CD4-positive, alpha-beta T cell treated with Interferon gamma for 1 hour (primary cell): ENCODE measurements around the gene PROSER2.

ENCODE experiments used
- DNase-seq: peaks from one replicate; pipeline ENCODE4 v3.0.0-alpha.2; 2020

Gene PROSER2

DNA sequence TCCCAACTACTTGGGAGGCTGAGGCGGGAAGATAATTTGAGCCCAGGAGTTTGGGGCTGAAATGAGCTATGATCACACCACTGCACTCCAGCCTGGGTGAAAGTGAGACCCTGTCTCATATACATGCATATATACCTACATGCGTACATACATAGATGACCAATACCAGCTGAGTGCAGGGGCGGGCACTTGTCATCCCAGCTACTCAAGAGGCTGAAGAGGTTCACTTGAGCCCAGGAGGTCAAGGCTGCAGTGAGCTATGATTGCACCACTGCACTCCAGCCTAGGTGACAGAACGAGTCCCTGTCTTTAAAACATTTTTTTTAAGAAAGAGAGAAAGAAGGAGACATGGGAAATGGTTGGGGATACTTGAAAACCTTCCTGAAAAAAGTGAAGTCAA, 17.4 kb upstream of the PROSER2 start:
- no peak for DNase-seq

DNA sequence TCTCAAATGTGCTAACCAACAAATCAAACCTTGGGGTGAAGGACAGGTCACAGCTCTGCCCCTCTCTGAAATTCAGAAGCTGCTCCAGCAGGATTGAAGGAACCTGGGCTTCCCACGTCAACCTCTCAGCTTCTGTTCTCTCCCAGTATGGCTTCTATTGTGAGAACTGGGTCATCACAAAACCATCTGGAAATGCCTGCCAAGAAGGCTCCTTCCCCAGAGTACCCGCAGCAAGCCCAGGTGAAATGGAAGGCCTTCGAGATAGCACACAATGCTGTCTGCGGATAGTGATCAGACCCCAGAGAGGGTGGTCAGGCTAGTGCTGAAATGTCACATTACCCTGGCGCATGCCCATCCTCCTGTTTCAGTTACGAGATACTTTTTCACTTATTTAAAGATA, 16.4 kb upstream of the PROSER2 start:
- DNase-seq = no peak

DNA sequence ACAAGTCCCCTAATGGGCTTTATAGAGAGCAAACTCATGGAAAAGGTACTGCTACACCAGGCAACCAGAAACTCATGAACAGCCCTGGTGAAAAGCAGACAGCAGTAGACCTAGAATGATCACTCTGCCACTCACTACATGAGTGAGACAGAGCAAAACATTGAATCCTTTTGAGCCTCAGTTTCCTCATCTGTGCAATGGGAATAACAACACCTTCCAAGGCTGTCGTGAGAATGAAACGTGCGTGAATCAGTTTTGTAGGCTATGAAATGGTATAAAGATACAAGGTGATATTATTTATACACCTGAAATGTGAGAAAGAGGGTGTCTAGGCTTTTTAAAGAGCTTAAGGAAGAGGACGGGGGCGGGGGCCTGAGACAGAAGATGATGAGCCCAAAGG, 14.3 kb upstream of the PROSER2 start:
- no peak for DNase-seq

DNA sequence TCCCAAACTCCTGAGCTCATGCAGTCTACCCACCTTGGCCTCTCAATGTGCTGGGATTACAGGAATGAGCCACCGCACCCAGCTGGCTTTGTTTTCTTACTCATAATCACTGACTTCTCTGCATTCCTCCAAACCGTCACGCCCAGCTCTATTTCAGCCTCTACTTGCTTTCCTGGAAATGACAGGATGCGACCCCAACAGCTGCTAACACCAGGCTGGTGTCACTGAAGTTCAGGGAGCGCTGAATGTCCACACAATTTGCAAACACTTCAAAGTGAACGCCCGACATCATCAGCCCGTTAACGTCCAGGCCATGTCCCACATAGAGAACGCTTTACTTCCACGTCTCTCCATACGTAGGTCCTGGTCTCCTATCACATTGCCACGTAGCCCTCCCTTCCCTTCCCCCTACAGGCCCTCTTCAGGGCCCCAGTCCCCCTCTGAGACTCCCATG, 12.8 kb upstream of the PROSER2 start:
- DNase-seq = no peak

DNA sequence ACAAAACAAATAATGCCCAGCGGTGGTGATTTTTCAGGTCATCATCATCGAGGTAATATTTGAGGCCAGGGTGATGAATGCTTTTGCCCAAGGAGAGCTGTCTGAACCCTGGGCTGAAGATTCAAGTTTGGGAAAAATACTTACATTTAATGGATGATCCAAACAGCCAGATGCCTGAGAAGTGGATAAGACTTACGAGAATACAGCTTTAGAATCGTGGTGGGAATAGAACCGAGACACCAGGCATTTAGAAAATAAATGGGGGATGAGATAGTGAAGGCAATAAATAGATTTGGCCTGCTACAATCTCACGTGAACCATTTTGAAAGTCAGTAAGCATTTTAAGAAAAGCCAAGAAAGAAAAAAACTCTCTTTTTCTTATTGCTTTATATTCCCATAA, 12.2 kb upstream of the PROSER2 start:
- no peak for DNase-seq

DNA sequence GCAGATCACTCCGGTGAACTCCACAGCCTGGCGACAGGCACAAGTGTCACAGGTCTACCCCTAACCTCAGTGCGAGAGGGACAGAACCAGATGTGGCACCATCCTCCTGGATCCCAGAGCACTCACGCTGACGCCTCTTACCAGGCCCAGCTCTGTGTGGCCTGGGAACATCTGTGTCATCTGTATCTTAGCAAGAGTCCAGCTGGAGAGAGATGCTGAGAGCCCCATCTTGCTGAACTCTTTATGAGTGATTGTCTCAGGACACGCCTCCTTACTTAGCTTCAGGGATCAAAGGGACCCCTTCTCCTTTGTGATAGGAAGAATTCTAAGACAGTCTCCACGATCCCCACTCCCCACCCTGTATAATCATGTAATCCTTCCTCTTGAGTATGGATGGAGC, 10.0 kb upstream of the PROSER2 start:
- no peak for DNase-seq

DNA sequence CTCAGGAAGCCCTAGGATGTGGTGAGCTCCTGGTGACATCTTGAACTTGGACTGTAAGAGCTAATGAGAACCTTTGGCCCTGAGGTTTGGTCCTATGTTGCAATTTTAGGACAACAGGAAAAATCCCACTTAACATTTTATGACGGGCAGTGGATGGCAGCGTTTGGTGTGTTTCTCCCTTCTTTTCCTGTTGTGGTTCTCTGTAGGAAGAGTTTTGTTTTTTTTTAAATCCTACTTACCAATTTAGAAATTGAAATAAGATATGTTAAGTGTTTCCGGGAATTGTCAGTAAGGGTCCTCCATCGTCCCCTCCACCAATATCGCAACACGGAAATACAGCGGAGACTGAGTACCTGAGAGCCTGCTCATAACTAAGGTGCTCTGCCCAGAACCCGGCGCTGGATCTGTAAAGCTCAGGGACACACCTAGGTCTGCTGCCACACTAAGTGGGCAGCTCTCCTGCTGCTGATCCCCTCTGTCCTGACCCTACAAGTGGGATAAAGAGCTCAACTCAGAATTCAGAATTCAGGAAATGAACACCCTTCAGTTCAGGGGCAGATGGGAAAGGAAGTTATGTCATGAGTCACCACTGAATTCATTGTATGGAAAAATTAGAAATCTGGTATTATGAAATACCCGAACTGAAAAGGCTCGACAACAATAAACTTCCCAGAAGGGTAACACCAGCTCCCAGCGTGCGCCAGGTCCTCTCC, 9.1 kb upstream of the PROSER2 start:
- DNase-seq = no peak

DNA sequence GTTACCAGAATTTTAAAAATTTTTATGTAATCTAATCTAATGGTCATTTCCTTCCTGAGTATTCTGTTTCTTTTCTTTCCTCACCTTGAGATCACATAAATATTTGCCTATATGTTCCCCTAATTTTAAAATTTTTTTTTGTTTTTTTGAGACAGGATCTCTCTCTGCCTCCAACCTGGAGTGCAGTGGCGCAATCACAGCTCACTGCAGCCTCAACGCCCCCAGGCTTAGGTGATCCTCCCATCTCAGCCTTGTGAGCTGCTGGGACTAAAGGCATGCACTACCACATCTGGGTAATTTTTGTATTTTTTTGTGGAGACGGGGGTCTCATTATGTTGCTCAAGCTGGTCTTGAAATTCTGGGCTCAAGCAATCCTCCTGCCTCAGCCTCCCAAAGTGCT, 4.1 kb upstream of the PROSER2 start:
- no peak for DNase-seq

DNA sequence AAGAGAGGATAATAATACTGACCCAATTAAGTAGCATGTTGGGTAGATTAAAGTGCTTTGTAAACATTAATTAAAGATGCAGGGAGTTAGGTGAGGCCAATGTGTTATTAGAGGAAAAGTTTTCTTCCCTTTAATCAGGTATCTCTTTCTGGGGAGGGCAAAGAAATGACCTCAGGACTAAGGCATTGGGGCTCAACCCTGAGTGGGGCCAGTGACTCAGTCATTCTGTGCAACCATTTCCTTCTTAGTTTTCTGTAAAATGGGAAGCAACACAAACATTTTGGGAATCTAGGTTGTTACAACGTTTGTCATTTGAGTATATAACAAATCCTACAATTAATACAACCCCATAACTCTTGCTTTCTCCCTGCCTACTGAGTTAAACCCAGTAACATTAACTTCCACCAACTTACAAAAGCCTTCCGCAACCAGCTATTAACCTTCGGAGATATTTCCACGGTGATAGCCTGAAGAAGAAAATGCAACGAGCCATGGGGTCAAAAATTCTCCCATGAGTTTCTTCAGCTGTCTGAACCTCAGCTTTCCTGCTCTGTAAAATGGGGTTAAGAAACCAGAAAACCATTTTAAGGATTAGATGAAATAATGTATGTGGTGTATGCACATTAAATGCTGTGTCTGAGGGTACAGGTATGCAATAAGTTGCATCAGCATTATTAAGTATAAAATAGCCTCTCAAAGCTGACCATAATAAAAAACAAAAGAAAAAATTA, 965 bp upstream of the PROSER2 start:
- DNase-seq = no peak

DNA sequence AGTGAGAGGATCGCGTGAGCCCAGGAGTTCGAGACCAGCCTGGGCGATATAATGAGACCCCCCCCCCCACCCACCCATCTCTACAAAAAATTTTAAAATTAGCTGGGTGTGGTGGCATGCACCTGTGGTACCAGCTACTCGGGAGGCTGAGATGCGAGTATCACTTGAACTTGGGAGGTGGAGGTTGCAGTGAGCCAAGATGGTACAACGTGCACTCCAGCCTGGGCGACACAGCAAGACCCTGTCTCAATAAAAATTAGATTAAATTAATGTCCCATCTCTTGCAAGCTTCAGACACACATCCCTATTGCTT, 391 bp upstream of the PROSER2 start:
- DNase-seq = no peak

DNA sequence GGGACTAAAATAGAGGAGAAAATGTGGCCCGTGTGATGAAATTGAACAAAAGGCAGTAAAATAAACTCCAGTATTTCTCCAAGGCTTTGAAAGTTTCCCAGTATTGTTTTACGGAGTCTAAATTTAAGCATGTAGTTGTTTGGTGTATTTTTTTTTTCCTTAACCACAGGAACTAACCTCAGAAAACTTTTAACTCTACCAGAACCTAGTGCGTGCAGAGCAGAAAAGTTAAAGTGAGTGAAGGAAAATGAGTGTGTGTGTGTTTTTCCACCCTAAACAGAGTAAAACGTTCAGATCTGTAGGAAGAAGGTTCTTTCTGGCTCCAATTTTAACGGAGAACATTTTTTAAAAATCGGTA, 812 bp downstream of the PROSER2 start:
- no peak for DNase-seq

DNA sequence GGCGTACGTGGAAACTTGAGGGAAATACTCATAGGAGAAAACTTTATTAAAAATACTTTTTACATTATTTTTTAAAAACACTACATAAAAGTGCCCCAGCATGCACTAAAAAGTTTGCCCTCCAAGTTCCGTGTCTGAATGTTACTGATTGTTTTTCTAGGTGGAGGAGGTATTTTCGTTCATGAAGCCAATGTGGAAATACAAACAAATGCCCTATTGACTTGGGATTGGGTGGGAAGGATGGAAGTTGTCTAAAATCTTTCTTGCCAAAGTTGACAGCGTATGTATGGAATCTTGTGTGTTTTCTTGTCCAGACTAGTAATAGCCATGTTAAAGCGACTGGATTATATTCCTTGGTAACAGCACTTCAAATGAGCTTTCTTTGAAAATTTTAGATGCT, 1.2 kb downstream of the PROSER2 start:
- no peak for DNase-seq

DNA sequence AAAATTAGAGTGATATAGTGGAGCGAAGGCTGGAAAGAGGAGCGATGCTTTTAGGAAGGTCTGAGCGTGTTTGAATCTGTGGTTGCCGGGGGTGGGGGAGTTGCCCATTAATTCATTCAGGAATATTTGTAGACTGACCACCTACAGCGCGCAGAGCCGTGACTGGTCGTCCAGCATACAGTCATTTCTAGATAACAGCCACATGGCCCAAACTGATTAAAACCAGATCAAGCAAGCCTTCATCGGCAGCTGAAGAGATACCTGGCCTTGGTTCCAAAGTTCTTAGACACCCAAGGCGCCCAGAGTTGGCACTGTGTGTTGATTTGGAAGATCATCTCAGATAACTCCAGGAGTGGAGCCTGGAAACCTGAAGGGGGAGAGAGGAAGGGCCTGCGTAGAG, 1.7 kb downstream of the PROSER2 start:
- no peak for DNase-seq

DNA sequence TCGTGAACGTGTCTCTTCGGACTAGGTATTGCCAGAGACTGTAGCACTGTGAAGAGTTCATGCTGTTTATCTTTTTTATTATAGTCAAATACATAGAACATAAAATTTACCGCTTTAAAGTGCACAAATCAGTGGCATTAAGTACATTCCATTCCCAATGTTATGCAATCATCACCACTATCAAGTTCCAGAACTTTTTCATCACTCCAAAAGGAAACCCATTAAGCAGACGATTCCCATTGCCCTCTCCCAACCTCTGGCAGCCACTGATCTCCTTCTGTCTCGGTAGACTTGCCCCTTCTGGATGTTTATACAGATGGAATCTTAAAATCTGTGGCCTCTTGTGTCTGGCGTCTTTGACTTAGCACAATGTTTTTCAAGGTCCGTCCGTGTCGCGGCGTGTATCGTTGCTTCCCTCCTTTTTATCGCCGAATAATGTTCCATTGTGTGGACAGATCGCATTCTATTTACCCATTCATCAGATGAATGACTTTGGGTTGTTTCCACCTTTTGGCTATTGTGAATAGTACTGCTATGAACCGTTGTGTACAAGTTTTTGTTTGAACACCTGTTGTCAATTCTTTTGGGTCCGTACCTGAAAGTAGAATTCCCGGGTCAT, 2.7 kb downstream of the PROSER2 start:
- DNase-seq = no peak

DNA sequence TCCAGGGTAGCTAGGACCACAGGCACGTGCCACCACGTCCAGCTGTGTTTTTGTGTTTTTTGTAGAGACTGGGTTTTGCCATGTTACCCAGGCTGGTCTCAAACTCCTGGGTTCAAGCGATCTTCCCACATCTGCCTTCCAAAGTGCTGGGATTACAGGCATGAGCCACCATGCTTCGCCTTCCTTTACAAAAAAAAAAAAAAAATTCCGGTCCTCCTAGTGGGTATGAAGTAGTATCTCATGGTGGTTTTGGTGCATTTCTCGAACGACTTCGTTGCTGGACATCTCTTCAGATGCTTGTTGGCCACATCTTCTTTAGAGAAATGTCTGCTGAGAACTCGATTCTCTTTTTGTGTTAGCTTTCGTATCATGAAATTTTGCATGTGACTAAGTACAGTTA, 3.9 kb downstream of the PROSER2 start:
- DNase-seq = no peak

DNA sequence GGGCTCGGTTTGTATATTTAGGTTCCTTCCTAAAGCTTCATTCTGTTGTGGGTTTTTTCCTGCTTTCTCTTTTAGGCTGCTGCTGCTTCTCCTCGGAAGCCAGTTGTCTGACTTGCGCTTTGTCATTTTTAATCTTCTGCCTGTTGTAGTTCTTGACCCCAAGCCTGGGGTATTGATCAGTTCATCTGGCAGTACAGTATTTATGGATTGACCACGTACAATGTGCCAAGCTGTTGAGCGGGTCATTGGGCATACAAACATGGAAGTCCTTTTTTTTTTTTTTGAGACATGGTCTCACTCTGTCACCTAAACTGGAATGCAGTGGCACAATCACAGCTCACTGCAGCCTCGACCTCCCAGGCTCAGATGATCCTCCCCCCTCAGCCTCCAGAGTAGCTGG, 4.3 kb downstream of the PROSER2 start:
- DNase-seq = no peak

DNA sequence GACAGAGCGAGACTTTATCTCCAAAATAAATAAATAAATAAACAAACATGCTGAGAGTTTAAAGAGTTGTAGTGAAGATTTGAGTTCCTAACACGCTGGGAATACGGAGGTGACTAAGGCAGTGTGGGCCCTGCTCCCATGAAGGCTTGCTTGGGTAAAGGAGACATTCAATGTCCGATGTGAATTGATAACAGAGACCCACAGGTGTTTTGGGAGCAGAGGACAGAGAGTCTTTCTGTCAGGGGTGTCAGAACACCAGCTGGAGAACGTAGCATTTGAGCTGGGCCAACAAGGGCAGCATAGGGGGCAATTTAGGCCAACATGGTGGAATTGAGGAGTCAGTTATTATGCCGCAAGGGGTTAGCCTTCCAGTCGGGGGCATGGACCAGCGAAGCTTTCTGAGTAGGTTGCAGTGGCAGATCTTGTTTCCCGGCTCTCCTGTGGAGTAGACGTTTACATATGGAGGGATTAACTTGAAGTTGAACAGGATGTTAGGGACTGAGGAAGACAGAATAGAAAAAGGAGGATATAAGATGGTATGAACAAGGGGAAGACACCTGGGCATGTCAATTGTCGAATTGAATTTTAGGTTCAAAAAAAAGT, 5.6 kb downstream of the PROSER2 start:
- DNase-seq = no peak

DNA sequence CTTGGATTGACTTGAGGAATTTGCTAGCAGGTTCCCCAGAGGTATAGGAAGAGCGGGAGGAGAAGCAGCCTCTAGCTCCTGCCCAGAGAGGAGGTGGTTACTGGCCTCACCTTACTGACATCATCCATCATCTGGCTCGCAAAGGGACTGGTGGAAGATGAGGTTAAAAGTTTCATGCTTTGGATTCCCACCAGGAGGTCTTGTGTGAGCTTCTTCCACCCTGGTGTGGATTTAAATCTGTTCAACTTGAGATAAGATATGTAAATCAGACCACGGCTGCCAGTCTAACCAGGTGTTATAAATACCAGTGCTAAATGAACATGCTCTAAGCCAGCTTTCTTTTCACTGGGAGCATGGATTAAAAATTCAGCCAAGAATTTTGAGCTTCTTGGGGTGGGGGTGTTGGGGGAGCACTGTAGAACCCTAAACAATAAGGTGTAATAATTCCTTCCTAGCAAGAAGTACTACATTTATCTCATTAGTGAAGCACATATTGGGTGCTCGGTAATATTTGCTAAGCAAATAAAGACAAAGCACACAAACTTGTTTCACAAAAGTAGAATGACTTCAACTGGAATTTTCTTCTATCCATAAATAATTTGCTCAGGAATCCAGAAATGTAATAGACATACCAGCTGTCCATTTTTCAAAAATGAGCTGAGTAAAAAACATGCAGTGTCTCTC, 7.8 kb downstream of the PROSER2 start:
- DNase-seq = no peak

DNA sequence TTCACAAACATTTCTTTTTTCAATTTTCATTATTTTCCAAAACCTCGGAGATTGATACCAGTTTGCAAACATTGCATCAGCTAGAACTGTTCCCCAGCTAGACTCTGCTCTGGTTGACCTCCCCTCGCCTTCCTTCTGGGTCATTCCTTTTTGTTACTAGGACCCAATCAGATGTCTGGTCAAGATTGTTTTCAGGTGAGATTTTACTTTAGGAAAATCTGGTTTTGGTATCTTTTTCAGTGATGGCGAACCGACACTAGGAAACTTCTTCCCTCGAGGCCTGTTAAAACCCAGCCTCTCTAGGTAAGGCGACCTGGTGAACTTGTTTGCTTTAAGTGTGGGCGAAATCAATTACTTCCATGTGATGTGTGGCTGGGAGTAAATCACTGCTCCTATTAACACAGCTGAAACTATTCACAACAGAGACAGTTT, 8.4 kb downstream of the PROSER2 start:
- DNase-seq = no peak

DNA sequence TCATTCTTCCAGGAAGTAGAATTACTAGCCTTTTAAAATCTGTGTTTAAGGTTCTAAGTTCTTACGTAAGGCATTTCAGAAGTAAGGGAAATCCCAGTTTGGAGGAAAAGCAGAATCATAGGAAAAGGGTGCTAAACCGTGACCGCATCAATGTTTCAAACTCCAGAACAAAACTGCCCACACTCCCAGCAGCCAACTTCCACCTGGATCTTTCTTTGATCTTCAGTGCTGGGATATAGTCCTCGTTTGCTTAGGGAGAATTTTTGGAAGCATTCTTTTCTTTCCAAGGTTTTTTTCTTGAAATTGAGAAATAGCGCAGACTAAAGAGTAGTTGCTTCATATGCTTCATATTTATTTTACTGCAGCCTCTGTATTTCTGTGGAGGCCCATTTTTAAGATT, 8.9 kb downstream of the PROSER2 start:
- DNase-seq = no peak

DNA sequence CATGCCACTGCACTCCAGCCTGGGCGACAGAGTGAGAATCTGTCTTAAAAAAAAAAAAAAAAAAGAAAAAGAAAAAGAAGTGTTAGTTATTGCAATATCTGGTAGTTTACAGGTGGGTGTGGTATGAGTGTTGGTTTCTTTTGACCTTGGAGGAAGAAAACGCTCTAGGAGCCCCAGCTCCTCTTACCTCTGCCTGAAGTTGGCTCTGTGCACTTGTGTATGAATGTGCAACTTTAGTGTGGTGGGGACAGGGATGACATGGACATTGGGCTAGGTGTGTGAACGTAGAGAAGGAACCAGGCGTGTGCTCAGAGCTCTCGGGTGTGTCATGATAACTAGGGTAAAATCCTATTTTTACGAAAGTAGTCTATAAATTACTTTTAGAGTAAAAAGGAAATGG, 11.9 kb downstream of the PROSER2 start:
- DNase-seq = no peak

DNA sequence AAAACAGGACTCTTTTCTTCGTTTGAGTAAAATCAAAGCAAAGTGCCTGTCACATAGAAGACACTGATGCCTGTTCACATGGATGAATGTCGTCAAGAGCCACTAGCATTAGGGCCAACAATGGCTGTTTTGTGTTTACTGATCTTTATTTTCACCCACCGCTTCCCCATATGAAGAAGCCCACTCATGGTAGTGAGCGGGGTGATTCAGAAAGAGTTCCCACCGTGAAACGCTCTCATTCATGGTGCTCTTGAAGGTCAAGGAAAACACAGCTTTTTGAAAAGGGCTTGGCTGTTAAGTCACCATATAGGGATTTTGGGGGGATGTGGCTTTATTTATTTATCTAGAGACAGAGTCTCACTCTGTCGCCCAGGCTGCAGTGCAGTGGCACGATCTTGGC, 12.5 kb downstream of the PROSER2 start:
- DNase-seq = no peak

DNA sequence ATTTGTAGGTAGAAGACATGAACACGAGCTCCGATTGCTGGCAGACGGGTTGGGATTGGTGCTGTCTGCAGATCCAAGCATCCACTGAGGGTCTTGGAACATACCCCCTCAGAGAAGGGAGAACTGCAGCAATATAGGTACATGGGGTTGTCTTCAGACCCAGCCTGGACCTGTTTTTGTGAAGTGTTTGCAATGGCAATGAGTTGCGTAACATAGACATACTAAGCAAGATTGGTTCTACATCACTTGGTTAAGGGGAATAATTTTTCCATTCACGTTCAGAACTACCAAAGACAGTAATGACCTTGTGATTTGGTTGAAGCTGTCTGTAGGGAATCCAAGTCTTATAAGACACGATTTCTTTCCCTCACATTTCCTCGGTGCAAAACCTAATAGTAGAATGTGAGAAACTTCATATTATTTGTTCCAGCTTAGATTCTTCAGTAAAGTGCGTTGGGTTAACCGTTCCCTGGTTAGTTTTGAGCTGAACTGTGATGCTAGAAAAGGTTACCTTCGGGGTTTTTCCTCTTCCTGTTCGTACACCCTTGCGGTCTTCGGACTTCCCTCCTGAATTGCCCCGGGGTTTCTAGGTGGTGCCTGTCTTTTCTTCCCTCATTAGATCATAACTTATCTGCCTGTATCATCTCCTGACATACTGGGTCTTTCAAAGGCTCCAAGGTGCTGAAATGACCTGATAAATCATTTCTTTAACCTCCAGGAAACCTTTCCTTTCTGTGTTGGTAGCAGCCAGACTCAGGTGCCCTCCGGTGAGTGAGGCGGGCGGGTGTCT, 14.4 kb downstream of the PROSER2 start:
- no peak for DNase-seq
